ENCODE results near the gene FMNL2. TPM values are rescaled to one million over a fixed set of nuclear protein-coding genes. Genes with fewer than 3 reads are reported as not detected.

Gene FMNL2
- total RNA-seq, 1 donor = 24.2 TPM

GRCh38 chr2:152298754-152299153 lies 36.2 kb upstream of the FMNL2 start:
- H3K4me1 ChIP-seq (ENCODE audit: insufficient read depth, low read length) = no peaks in the 10 kb centered on the region
- H3K4me2 ChIP-seq (ENCODE audit: insufficient read depth, low read length) = no peak overlapping the region
- no peak overlapping the region for H2AFZ ChIP-seq (ENCODE audit: low read length)
- DNase-seq (ENCODE audit: insufficient read length, low spot score, missing footprints) = no peak
- H3K4me3 ChIP-seq (ENCODE audit: insufficient read depth, low read length) = no peak overlapping the region
- TF ChIP-seq CTCF (IDR thresholded peaks at IDR 0.05; ENCODE audit: extremely low read depth, low read depth, low read length) = no peak
- no peaks in the 10 kb centered on the region for H3K9me3 ChIP-seq (ENCODE audit: low read depth, low read length)
- no peaks in the 10 kb centered on the region for H3K36me3 ChIP-seq (ENCODE audit: insufficient read depth, low read length)
- H4K20me1 ChIP-seq (ENCODE audit: insufficient read depth, low read length) = no peaks in the 10 kb centered on the region
- H3K27me3 ChIP-seq (ENCODE audit: insufficient read depth, low read length) = no peaks in the 10 kb centered on the region
- no peaks in the 10 kb centered on the region for H3K79me2 ChIP-seq (ENCODE audit: insufficient read depth, low read length)
- no peak overlapping the region for H3K27ac ChIP-seq (ENCODE audit: low read depth, low read length)

GRCh38 chr2:152301131-152301530 lies 33.8 kb upstream of the FMNL2 start:
- DNase-seq (ENCODE audit: insufficient read length, low spot score, missing footprints) = no peak
- Histone ChIP-seq H3K36me3 (ENCODE audit: insufficient read depth, low read length) (no peaks in the 10 kb centered on the region), H3K9me3 (ENCODE audit: low read depth, low read length) (no peaks in the 10 kb centered on the region), H3K27ac (ENCODE audit: low read depth, low read length) (no peak overlapping the region), H3K27me3 (ENCODE audit: insufficient read depth, low read length) (no peaks in the 10 kb centered on the region), H4K20me1 (ENCODE audit: insufficient read depth, low read length) (no peaks in the 10 kb centered on the region), H3K79me2 (ENCODE audit: insufficient read depth, low read length) (no peaks in the 10 kb centered on the region), H3K4me3 (ENCODE audit: insufficient read depth, low read length) (no peak overlapping the region), H2AFZ (ENCODE audit: low read length) (no peak overlapping the region), H3K4me1 (ENCODE audit: insufficient read depth, low read length) (no peaks in the 10 kb centered on the region), H3K4me2 (ENCODE audit: insufficient read depth, low read length) (no peak overlapping the region)
- TF ChIP-seq CTCF (IDR thresholded peaks at IDR 0.05; ENCODE audit: extremely low read depth, low read depth, low read length) = no peak

GRCh38 chr2:152303951-152304350 lies 31.0 kb upstream of the FMNL2 start:
- no peak overlapping the region for H2AFZ ChIP-seq (ENCODE audit: low read length)
- H3K4me3 ChIP-seq (ENCODE audit: insufficient read depth, low read length) = no peak overlapping the region
- TF ChIP-seq CTCF (IDR thresholded peaks at IDR 0.05; ENCODE audit: extremely low read depth, low read depth, low read length) = no peak
- no peaks in the 10 kb centered on the region for H3K27me3 ChIP-seq (ENCODE audit: insufficient read depth, low read length)
- H3K4me2 ChIP-seq (ENCODE audit: insufficient read depth, low read length) = no peak overlapping the region
- no peaks in the 10 kb centered on the region for H3K9me3 ChIP-seq (ENCODE audit: low read depth, low read length)
- H3K36me3 ChIP-seq (ENCODE audit: insufficient read depth, low read length) = no peaks in the 10 kb centered on the region
- H3K27ac ChIP-seq (ENCODE audit: low read depth, low read length) = no peak overlapping the region
- H3K79me2 ChIP-seq (ENCODE audit: insufficient read depth, low read length) = no peaks in the 10 kb centered on the region
- H4K20me1 ChIP-seq (ENCODE audit: insufficient read depth, low read length) = no peaks in the 10 kb centered on the region
- DNase-seq (ENCODE audit: insufficient read length, low spot score, missing footprints) = no peak
- H3K4me1 ChIP-seq (ENCODE audit: insufficient read depth, low read length) = no peaks in the 10 kb centered on the region

GRCh38 chr2:152304836-152305235 lies 30.1 kb upstream of the FMNL2 start:
- H3K4me2 ChIP-seq (ENCODE audit: insufficient read depth, low read length) = no peak overlapping the region
- no peak overlapping the region for H2AFZ ChIP-seq (ENCODE audit: low read length)
- no peaks in the 10 kb centered on the region for H3K9me3 ChIP-seq (ENCODE audit: low read depth, low read length)
- no peak for DNase-seq (ENCODE audit: insufficient read length, low spot score, missing footprints)
- TF ChIP-seq CTCF (IDR thresholded peaks at IDR 0.05; ENCODE audit: extremely low read depth, low read depth, low read length) = no peak
- H3K4me3 ChIP-seq (ENCODE audit: insufficient read depth, low read length) = no peak overlapping the region
- H3K79me2 ChIP-seq (ENCODE audit: insufficient read depth, low read length) = no peaks in the 10 kb centered on the region
- no peak overlapping the region for H3K27ac ChIP-seq (ENCODE audit: low read depth, low read length)
- H3K27me3 ChIP-seq (ENCODE audit: insufficient read depth, low read length) = no peaks in the 10 kb centered on the region
- no peaks in the 10 kb centered on the region for H3K4me1 ChIP-seq (ENCODE audit: insufficient read depth, low read length)
- no peaks in the 10 kb centered on the region for H3K36me3 ChIP-seq (ENCODE audit: insufficient read depth, low read length)
- no peaks in the 10 kb centered on the region for H4K20me1 ChIP-seq (ENCODE audit: insufficient read depth, low read length)

Data from osteoblast (primary cell).